HEK293 (cell line): ENCODE data around the gene EEF1AKMT1.

ENCODE experiments used
- CTCF ChIA-PET: fragments of 350-600 bp; formaldehyde crosslinking; extraction: SDS; loops from one replicate; lab custom pipeline; 2021; ENCODE audit warnings: antibody characterized with exemption; lab: Yijun Ruan, JAX
- POLR2A ChIA-PET: fragments of 300-600 bp; formaldehyde crosslinking; extraction: SDS; loops from one replicate; lab custom pipeline; 2020; ENCODE audit warnings: antibody characterized with exemption, inconsistent platforms; lab: Yijun Ruan, JAX
- H3K27ac ChIP-seq: fragments of 200-500 bp; sonication (Bioruptor generic); 2 replicates; pipeline ENCODE4 v1.5.1; 2014; ENCODE audit warnings: low read depth, low read length, control low read depth, inconsistent platforms; ENCODE audit errors: extremely low read depth
- H3K36me3 ChIP-seq, 2 experiments: fragments of 200-500 bp in 1 of 2; sonication (Bioruptor generic) in 1 of 2; 1 replicate in 1 of 2; 2 replicates in 1 of 2; pipeline ENCODE4 v1.5.1; 2014 to 2017; ENCODE audit warnings: inconsistent platforms in 2 of 2, low read length in 2 of 2; ENCODE audit not compliant: control insufficient read depth in 2 of 2, insufficient read depth in 1 of 2
- H3K4me1 ChIP-seq: fragments of 200-500 bp; sonication (Bioruptor generic); 2 replicates; pipeline ENCODE4 v1.5.1; 2014; ENCODE audit warnings: mild to moderate bottlenecking, low read length, inconsistent platforms; ENCODE audit not compliant: control insufficient read depth, insufficient read depth
- H3K4me3 ChIP-seq: 2 replicates; pipeline ENCODE4 v1.5.1; 2011; ENCODE audit warnings: low read depth, mild to moderate bottlenecking, control low read depth, low read length, moderate library complexity
- H3K9me3 ChIP-seq: fragments of 200-500 bp; sonication (Bioruptor generic); 2 replicates; pipeline ENCODE4 v1.5.1; 2014; ENCODE audit warnings: low read depth, low read length, inconsistent platforms; ENCODE audit not compliant: control insufficient read depth, insufficient read depth
- ATF2 ChIP-seq: fragments of 450-650 bp; formaldehyde crosslinking; IDR thresholded peaks from 2 replicates; pipeline ENCODE4 v1.5.1; 2016; ENCODE audit warnings: missing biosample characterization, missing genetic modification characterization, low read depth
- KLF1 ChIP-seq: fragments of 450-650 bp; formaldehyde crosslinking; IDR thresholded peaks from 2 replicates; pipeline ENCODE4 v1.5.1; 2016; ENCODE audit warnings: missing biosample characterization, missing genetic modification characterization
- MYNN ChIP-seq: fragments of 450-650 bp; formaldehyde crosslinking; IDR thresholded peaks from 2 replicates; pipeline ENCODE4 v1.5.1; 2016; ENCODE audit warnings: missing biosample characterization, missing genetic modification characterization, borderline replicate concordance
- PRDM2 ChIP-seq: fragments of 450-650 bp; formaldehyde crosslinking; IDR thresholded peaks from 2 replicates; pipeline ENCODE4 v1.5.1; 2016; ENCODE audit warnings: missing biosample characterization, missing genetic modification characterization, borderline replicate concordance
- RBAK ChIP-seq: fragments of 450-650 bp; formaldehyde crosslinking; IDR thresholded peaks from 2 replicates; pipeline ENCODE4 v1.5.1; 2016; ENCODE audit warnings: missing biosample characterization, missing genetic modification characterization
- ZFHX2 ChIP-seq: fragments of 450-650 bp; formaldehyde crosslinking; conservative IDR thresholded peaks from 2 replicates; pipeline ENCODE4 v1.5.1; 2016; ENCODE audit warnings: missing biosample characterization, missing genetic modification characterization
- ZNF155 ChIP-seq: fragments of 450-650 bp; formaldehyde crosslinking; IDR thresholded peaks from 2 replicates; pipeline ENCODE4 v1.5.1; 2016; ENCODE audit warnings: missing biosample characterization, missing genetic modification characterization
- ZNF221 ChIP-seq: fragments of 450-650 bp; formaldehyde crosslinking; IDR thresholded peaks from 2 replicates; pipeline ENCODE4 v1.5.1; 2017; ENCODE audit warnings: missing biosample characterization, missing genetic modification characterization, borderline replicate concordance
- ZNF223 ChIP-seq: fragments of 450-650 bp; formaldehyde crosslinking; IDR thresholded peaks from 2 replicates; pipeline ENCODE4 v1.5.1; 2016; ENCODE audit warnings: missing biosample characterization, missing genetic modification characterization
- ZNF239 ChIP-seq: fragments of 450-650 bp; formaldehyde crosslinking; IDR thresholded peaks from 2 replicates; pipeline ENCODE4 v1.5.1; 2016; ENCODE audit warnings: missing biosample characterization, missing genetic modification characterization
- ZNF280D ChIP-seq: fragments of 450-650 bp; formaldehyde crosslinking; IDR thresholded peaks from 2 replicates; pipeline ENCODE4 v1.5.1; 2016; ENCODE audit warnings: missing biosample characterization, missing genetic modification characterization
- ZNF311 ChIP-seq: fragments of 450-650 bp; formaldehyde crosslinking; IDR thresholded peaks from 2 replicates; pipeline ENCODE4 v1.5.1; 2017; ENCODE audit warnings: missing biosample characterization, missing genetic modification characterization, borderline replicate concordance
- ZNF324 ChIP-seq: fragments of 450-650 bp; formaldehyde crosslinking; IDR thresholded peaks from 2 replicates; pipeline ENCODE4 v1.5.1; 2016; ENCODE audit warnings: missing biosample characterization, missing genetic modification characterization
- ZNF341 ChIP-seq: fragments of 450-650 bp; formaldehyde crosslinking; IDR thresholded peaks from 2 replicates; pipeline ENCODE4; 2016; ENCODE audit warnings: low read depth, missing biosample characterization, missing genetic modification characterization
- ZNF37A ChIP-seq: fragments of 450-650 bp; IDR thresholded peaks from 2 replicates; pipeline ENCODE4 v1.5.1; 2018; ENCODE audit warnings: missing biosample characterization, missing genetic modification characterization
- ZNF398 ChIP-seq: fragments of 450-650 bp; formaldehyde crosslinking; IDR thresholded peaks from 2 replicates; pipeline ENCODE4 v1.5.1; 2017; ENCODE audit warnings: missing biosample characterization, missing genetic modification characterization
- ZNF571 ChIP-seq: fragments of 450-650 bp; formaldehyde crosslinking; IDR thresholded peaks from 2 replicates; pipeline ENCODE4 v1.5.0; 2017; ENCODE audit warnings: missing biosample characterization, missing genetic modification characterization
- ZNF585B ChIP-seq: fragments of 450-650 bp; formaldehyde crosslinking; IDR thresholded peaks from 2 replicates; pipeline ENCODE4 v1.5.1; 2016; ENCODE audit warnings: missing biosample characterization, missing genetic modification characterization
- ZNF670 ChIP-seq: fragments of 450-650 bp; formaldehyde crosslinking; IDR thresholded peaks from 2 replicates; pipeline ENCODE4 v1.5.1; 2016; ENCODE audit warnings: missing biosample characterization, missing genetic modification characterization, low read depth
- ZNF777 ChIP-seq: fragments of 450-650 bp; formaldehyde crosslinking; IDR thresholded peaks from 2 replicates; pipeline ENCODE4 v1.5.1; 2017; ENCODE audit warnings: missing biosample characterization, missing genetic modification characterization, borderline replicate concordance
- ZSCAN18 ChIP-seq: fragments of 450-650 bp; formaldehyde crosslinking; IDR thresholded peaks from 2 replicates; pipeline ENCODE4 v1.5.1; 2016; ENCODE audit warnings: missing biosample characterization, missing genetic modification characterization

The EEF1AKMT1 gene

GRCh38 chr13:20812890-20813289 is 39.1 kb upstream of the EEF1AKMT1 start:
- peaks cover 0 to 19% of the 10 kb centered on the region in 2 experiments; a peak in 1 of 3 replicates for H3K36me3 ChIP-seq
- TF ChIP-seq ATF2 (tag by site-specific recombination) (no peak), RBAK (no peak), ZNF223 (no peak), ZNF777 (no peak), ZSCAN18 (tag by site-specific recombination) (no peak), ZNF324 (tag by site-specific recombination) (no peak), ZNF311 (tag by site-specific recombination) (no peak), ZNF239 (no peak), ZNF585B (no peak), PRDM2 (tag by site-specific recombination) (no peak), ZNF37A (tag by site-specific recombination) (no peak), ZNF571 (no peak), ZNF341 (no peak), ZFHX2 (tag by site-specific recombination) (no peak)
- TF ChIP-seq, all 188 proteins: peak for 0

GRCh38 chr13:20810808-20811207 is 37.0 kb upstream of the EEF1AKMT1 start:
- Histone ChIP-seq H3K4me3 (no peak overlapping the region), H3K27ac (no peak overlapping the region), H3K4me1 (peaks cover 9% of the 10 kb centered on the region; the same call in 1 of the 2 replicates), H3K9me3 (no peaks in the 10 kb centered on the region), H3K36me3 (peaks cover 0 to 30% of the 10 kb centered on the region in 2 experiments; a peak in 1 of 3 replicates)
- ChIA-PET CTCF (no interaction called here), POLR2A (no interaction called here)
- no peak for TF ChIP-seq ZNF670
- TF ChIP-seq ZNF398 (tag by site-specific recombination): no peak
- TF ChIP-seq ZNF221 (tag by site-specific recombination): no peak
- TF ChIP-seq MYNN (tag by site-specific recombination): no peak
- no peak for TF ChIP-seq ZNF280D (tag by site-specific recombination)
- TF ChIP-seq ZNF155 (tag by site-specific recombination): no peak
- no peak for TF ChIP-seq KLF1 (tag by site-specific recombination)
- TF ChIP-seq ZFHX2 (tag by site-specific recombination): no peak

More at GRCh38 chr13:20812890-20813289, 39.1 kb upstream of the EEF1AKMT1 start:
- CTCF ChIA-PET: no interaction called here
- no peak overlapping the region for H3K27ac ChIP-seq
- H3K9me3 ChIP-seq: no peaks in the 10 kb centered on the region
- H3K4me3 ChIP-seq: no peak overlapping the region
- H3K4me1 ChIP-seq: peaks cover 12% of the 10 kb centered on the region; the same call in 1 of the 2 replicates
- POLR2A ChIA-PET: no interaction called here
